HG03280 (cell line): ENCODE results near the gene IGSF21.
"Not testable (repeated sequence)": the region's sequence is repeated elsewhere in the genome, so short reads cannot be mapped to it uniquely, and the experiment has no call there.

Experiments
- ATAC-seq: cut with Tn5 transposase; IDR thresholded peaks from one replicate; pipeline ENCODE4 v1.9.1; 2021; ENCODE audit warnings: mild to moderate bottlenecking, moderate library complexity; ENCODE audit not compliant: unreplicated experiment

Gene IGSF21

DNA sequence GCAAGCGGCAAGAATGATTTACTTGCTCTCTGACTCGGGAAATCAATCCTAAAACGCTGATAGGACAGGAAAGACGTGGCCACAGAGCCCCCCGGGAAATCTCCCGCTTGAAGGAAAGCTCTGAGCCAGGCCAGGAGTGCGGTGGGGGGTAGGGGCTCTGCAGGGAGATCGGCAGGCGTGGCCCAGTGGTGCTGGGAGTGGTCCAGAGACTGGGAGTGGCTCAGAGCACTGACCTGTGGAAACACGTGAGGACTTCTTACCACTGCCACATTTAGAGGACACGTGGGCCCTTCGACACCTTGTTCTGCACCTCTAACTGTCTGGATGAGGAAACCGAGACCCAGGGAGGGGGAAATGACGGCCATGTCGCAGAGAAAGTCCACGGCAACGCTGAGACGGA lies 243.1 kb downstream of the IGSF21 start:
- ATAC-seq, result no peak

DNA sequence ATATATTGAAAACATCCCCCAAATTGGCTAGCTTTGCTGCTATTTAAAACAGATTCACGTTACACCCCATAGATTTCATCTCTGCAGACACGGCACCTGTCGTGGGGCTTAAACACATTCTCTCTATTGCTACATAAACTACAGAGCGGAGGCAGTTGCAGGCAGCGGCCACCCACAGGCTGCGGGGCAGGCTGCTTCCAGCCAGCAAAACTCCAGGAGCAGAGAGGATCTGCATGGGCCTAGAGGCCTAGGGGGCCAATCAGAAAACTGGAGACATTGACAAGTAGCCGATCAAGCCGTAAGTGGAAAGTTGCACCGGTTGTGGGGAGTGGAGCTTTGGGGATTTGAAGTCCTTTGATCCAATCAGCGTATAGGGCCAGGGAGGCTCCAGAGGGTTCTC lies 244.1 kb downstream of the IGSF21 start:
- ATAC-seq, result no peak

DNA sequence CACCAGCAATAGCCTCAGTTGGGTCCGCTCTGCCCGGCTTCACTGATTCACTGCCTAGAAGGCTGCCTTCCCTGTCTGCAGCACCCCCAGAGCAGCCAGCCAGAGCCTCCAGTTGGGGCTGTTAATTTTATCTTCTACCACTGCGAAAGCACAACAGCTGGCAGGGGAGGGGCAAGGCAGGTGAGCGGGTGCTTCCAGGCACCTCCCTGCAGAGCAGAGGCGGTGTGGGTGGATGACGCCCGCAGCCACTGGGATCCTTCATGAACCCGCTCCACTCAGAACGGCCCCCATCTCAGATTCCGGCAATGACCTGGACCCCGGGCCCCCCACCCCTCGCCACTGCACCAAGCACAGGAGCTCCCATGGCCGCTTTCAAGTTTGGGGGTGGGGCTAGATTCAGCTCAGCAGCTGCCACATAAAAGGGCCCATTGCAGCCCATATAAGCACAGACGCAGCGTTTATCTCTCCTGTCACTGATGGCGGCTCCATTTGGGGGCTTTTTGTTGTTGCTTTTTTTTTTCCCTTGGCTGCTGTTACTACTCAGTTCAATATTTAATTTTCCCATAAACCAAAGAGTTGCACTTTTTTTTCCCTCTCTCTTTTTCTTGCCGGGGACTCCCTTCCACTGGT lies 245.2 kb downstream of the IGSF21 start:
- ATAC-seq, result no peak

DNA sequence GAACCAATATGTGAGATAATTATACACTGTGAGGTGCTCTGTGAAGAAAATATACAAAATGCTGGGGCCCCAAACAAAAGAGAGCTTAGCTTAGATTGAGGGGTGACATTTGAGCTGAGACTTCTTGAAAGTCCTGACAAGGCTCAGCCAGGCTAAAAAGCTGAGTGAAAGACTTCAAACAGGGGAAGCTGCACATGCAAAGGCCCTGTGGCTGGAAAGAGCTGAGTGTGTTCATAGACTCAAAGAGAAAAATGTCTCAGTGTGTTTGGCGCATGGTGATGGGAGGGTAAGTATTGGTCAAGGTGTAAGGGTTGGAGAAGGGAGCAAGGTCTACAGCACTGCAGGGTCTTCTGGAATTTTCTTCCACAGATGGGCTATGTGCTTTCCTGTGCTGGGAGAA lies 245.9 kb downstream of the IGSF21 start:
- ATAC-seq, result no peak

DNA sequence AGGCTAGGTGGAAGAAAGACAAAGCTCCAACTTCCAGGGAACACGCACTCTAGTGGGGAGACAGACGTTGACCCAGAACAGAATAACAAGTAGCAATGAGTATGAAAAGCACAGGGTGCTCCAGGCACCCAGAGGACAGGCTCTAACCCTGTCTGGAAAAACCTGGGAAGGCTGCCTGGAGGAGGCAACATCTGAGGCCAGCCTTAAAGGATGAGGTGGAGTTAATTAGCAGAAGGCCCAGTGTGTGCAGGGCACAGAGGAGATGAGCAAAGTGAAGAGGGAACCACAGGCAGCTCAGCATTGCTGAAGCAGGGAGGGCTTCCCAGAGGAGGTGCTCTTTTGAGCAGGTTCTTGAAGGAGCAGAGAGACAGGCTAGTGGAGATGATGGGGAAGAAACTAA lies 246.4 kb downstream of the IGSF21 start:
- no peak for ATAC-seq

- no peak for ATAC-seq
Measured at GRCh38 chr1:18354612-18355011, 247.0 kb downstream of the IGSF21 start.

DNA sequence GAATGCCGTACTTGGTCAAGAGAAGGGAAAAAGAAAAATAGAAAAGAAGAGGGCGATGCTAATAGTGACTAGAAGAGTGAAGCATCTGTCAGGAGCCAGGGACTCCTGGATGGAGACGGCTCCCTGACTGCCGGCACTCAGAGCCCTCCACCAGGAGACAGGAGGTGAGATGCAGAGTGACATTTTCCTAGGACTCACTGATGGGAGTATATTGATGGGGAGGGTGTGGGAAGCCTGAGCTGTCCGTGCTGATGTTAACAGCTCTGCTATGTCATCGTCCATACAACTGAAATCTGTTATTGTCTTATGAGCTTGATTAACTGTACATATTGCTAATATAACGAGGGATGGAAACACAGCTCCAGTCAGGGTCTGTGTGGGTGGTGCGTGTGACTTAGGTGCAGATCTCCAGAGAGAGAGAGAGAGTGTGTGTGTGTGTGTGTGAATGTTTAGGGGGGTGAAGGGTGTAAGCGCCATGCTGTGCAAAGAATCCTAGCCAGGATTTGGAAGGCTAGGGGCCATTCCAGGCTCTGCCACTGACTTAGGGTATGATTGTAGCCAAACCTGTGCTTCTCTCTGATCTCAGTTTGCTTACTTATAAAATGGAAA lies 250.1 kb downstream of the IGSF21 start:
- ATAC-seq, result no peak

- ATAC-seq, result no peak
Measured at GRCh38 chr1:18358600-18358999, 251.0 kb downstream of the IGSF21 start.

GRCh38 chr1:18360251-18360650 lies 252.7 kb downstream of the IGSF21 start:
- no peak for ATAC-seq

DNA sequence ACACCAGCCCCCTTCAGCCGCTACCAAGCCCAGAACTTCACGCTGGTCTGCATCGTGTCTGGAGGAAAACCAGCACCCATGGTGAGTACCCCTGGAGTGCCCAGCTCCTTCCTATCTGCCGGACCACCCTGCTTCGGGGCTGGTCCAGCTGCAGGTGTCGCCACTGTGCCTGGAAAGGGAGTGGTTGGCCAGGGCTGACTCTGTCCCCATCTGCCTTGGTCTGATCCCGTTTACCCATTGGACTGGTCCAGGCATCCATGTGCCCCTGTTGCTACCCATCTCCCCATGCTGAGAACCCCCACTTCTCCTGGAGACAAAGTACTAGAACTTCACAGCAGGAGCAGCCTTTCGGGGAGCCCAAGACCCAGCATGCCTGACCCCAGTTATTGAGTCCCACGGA lies 254.6 kb downstream of the IGSF21 start:
- ATAC-seq, result no peak

- no peak for ATAC-seq
Measured at GRCh38 chr1:18363436-18363835, 255.8 kb downstream of the IGSF21 start.

DNA sequence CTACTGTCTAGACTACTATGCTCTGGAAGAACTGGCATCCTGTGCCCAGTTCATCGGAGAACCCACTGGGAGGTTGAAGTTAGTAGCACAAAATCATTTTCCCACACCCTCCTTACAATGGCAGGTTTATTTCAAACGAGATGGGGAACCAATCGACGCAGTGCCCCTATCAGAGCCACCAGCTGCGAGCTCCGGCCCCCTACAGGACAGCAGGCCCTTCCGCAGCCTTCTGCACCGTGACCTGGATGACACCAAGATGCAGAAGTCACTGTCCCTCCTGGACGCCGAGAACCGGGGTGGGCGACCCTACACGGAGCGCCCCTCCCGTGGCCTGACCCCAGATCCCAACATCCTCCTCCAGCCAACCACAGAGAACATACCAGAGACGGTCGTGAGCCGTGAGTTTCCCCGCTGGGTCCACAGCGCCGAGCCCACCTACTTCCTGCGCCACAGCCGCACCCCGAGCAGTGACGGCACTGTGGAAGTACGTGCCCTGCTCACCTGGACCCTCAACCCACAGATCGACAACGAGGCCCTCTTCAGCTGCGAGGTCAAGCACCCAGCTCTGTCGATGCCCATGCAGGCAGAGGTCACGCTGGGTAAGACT lies 257.6 kb downstream of the IGSF21 start:
- ATAC-seq, result no peak

DNA sequence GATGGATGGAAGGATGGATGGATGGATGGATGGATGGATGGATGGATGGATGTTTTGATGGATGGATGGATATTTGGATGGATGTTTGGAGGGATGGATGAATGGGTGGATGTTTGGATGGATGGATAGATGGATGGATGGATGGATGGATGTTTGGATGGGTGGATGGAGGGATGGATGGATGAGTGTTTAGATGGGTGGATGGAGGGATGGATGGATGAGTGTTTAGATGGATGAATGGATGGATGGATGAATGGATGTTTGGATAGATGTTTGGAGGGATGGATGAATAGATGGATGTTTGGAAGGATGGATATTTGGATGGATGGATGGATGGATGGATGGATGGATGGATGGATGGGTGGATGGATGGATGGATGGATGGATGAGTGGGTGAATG lies 264.9 kb downstream of the IGSF21 start:
- not testable (repeated sequence) for ATAC-seq

DNA sequence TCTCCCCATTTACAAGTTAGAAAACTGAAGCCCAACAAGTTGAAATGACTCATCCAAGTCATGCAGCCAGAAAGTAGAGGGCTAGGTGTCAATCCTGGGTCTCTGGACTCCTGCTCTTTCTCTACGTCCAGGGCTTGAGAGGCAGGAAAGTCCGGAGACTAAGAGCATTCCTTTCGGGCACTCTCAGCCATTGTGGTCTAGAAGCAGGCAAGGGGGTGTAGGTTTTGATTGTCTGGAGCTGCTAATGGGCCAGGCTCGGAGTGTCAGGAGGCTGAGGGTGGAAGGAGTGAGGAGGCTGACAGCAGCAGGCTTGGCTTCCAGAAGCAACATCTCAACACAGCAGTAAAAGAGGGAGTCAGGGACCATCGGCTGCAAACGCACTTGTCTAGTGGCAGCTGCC lies 265.6 kb downstream of the IGSF21 start:
- ATAC-seq, result no peak

DNA sequence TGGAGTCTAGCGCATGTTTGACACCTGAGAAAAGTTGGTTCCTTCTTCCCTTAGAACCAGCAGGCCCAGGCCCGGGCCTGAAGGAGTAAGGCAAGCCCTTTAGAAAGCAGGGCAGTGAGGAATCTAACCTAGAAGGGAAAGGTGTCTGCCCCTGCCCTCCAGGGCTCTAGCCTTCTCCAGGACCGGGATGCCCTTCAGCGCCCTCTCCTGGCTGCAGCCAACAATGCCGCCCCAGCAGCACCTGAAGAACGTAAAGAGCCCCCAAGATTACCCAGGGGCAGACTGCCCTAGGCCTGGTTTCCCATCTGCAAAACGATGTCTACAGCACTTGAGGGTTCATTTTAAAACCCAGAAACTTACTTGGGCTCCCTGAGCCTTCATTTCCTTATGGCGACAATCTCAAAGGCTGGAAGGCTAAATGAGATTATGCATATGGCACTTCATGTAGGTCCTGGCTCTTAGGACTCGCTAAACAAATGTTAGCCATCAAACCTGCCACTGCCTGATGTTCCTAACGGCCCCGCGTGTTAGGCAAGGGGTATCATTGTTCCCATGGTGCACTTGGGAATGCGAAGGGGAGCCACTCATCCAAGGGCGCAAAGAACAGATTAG lies 266.4 kb downstream of the IGSF21 start:
- ATAC-seq, result no peak

- ATAC-seq, result no peak
Measured at GRCh38 chr1:18376661-18377060, 269.1 kb downstream of the IGSF21 start.

GRCh38 chr1:18380288-18380687 lies 272.7 kb downstream of the IGSF21 start:
- ATAC-seq, result no peak

DNA sequence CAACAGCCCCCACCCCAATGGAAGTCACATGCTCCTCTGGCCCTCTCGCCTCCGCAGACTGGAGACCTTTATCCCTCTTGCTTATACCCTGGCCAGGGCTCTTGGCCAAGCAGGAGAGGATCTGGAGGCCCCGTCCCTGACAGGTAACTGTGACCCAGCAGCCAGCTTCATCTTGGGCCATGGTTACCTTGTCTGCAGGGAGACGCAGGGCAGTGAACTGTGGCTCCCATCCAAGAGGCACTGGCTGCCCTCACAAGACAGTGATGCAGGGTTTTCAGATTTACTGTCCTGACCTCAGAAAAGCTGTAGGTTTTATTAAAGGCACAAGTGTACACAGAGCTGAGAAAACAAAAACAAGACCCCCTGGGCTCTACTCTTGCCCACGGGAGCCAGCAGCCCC lies 276.5 kb downstream of the IGSF21 start:
- ATAC-seq, result no peak

GRCh38 chr1:18384471-18384870 lies 276.9 kb downstream of the IGSF21 start:
- no peak for ATAC-seq

GRCh38 chr1:18385239-18385790 lies 277.7 kb downstream of the IGSF21 start:
- no peak for ATAC-seq

GRCh38 chr1:18386591-18386990 lies 279.0 kb downstream of the IGSF21 start:
- no peak for ATAC-seq

DNA sequence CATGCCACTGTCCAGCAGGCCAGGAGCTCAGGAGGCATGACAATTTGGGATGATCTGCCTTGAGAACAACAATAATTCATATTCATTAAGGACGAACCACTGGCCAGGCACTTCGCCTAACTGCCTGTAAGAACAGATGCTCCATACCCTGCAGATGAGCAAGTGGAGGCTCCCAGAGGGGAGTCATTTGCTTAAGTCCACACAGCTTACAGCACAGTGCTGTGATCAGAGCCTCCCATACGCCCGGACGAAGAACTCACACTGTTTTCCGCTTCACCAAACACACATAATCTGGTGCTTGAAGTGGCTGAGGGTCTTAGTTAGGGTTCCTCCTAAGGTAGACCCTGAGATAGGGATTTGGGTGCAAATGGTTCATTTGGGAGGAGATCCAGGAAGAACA lies 279.7 kb downstream of the IGSF21 start:
- no peak for ATAC-seq
